Tibial nerve (tissue), 4 donors: ENCODE measurements around the gene OCA2.

Source experiments
- EP300 ChIP-seq, 2 donors: sonication (generic); formaldehyde crosslinking; IDR thresholded peaks; one replicate each; pipeline ENCODE4 v1.6.1; 2017; ENCODE audit warnings: antibody characterized with exemption in 2 of 2, mild to moderate bottlenecking in 1 of 2
- POLR2A ChIP-seq, 2 donors: fragments of 450-650 bp; IDR thresholded peaks; one replicate each; pipeline ENCODE4 v1.6.1; 2017; ENCODE audit warnings: antibody characterized with exemption in 2 of 2, mild to moderate bottlenecking in 2 of 2, moderate library complexity in 2 of 2
- TF ChIP-seq, protein P1 (sequence below), 5 experiments: fragments of 200-600 bp in 3 of 5; fragments of 450-650 bp in 2 of 5; sonication (generic) in 3 of 5; IDR thresholded peaks; one replicate each; pipeline ENCODE4 v1.5.1; 2016 to 2019; ENCODE audit warnings: antibody characterized with exemption in 5 of 5, mild to moderate bottlenecking in 3 of 5, moderate library complexity in 2 of 5

DNA sequence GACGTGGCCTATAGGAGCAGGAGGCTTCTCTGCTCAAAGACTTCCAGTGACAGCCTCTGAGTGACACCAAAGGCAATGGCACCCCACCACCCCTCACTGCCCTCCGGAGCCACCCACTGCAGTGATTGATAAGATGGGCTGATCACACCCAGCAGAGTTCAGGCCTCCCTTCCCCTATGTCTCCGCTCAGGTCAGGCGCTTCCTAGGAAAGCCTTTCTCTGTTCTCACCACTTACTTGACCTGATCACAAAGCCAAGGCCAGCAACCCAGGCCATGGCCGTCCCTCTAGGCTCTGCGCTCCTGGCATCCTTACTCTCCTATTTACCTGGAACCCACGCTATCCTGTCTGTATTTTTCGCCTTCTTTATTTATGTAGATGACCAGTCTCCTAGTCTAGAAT lies 282.3 kb downstream of the OCA2 start:
- TF ChIP-seq EP300 (IDR thresholded peaks at IDR 0.05) (no peak), POLR2A (IDR thresholded peaks at IDR 0.05) (no peak)
- TF ChIP-seq, protein P1, sequence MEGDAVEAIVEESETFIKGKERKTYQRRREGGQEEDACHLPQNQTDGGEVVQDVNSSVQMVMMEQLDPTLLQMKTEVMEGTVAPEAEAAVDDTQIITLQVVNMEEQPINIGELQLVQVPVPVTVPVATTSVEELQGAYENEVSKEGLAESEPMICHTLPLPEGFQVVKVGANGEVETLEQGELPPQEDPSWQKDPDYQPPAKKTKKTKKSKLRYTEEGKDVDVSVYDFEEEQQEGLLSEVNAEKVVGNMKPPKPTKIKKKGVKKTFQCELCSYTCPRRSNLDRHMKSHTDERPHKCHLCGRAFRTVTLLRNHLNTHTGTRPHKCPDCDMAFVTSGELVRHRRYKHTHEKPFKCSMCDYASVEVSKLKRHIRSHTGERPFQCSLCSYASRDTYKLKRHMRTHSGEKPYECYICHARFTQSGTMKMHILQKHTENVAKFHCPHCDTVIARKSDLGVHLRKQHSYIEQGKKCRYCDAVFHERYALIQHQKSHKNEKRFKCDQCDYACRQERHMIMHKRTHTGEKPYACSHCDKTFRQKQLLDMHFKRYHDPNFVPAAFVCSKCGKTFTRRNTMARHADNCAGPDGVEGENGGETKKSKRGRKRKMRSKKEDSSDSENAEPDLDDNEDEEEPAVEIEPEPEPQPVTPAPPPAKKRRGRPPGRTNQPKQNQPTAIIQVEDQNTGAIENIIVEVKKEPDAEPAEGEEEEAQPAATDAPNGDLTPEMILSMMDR (IDR thresholded peaks at IDR 0.05), result no peak
